SK-MEL-5 (cell line): ENCODE data around the gene PEX11G. TPM values are rescaled to one million over a fixed set of nuclear protein-coding genes. Genes with fewer than 3 reads are reported as not detected.

Source experiments
- DNase-seq: peaks from one replicate; pipeline ENCODE4 v3.0.0-alpha.2; 2016; ENCODE audit warnings: low read depth, low spot score
- in situ Hi-C: cut with HindIII; loops from 2 replicates; pipeline ENCODE4 v1.10.0; 2016; ENCODE audit warnings: low sequenced_read_pairs, high pct_unique_total_duplicates, low pct_unique_long_range_greater_than_20kb
- total RNA-seq: library from RNA; depleted of rRNA; stranded (reverse); fragments of >200 nt; shearing (Covaris generic); gene quantifications from 2 replicates; pipeline ENCODE4 v1.2.3, GENCODE V29; 2014

The PEX11G gene
- total RNA-seq, 1 experiment from 2014 or later, result 1.2 TPM

GRCh38 chr19:7505682-7506384 is 17.0 kb upstream of the PEX11G start:
- in situ Hi-C loops, result no loop called here
- DNase-seq, result no peak

- no peak for DNase-seq
- in situ Hi-C loops, result no loop called here
Observed at GRCh38 chr19:7505288-7505681, 16.4 kb upstream of the PEX11G start.

- in situ Hi-C loops, result no loop called here
- no peak for DNase-seq
Observed at GRCh38 chr19:7504684-7505083, 15.8 kb upstream of the PEX11G start.

- in situ Hi-C loops, result no loop called here
Observed at GRCh38 chr19:7502552-7502951, 13.7 kb upstream of the PEX11G start.

GRCh38 chr19:7500811-7501450 is 12.1 kb upstream of the PEX11G start:
- peak; percentile 62 for DNase-seq

More at GRCh38 chr19:7502552-7502951, 13.7 kb upstream of the PEX11G start:
- DNase-seq, result no peak

DNA sequence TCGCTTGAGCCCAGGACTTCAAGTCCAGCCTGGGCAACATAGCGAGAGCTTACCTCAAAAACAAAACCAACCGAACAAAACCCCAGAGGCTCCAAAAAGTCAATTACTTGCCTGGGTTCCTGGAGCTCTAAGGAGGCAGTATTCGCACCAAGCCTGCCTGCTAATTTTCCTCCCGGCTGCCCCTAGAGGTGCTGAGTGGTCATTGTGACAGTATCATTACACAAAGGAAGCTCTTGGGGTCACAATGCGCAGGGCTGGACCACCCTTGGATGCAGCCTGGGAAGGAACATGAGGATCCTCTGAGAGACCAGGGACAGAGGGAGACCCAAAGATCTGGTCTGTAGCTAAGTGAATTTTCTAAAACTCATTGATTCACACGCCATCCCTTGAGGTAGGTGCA is 8.5 kb upstream of the PEX11G start:
- peak; percentile 35 for DNase-seq
- in situ Hi-C loops, result no loop called here

More at GRCh38 chr19:7500811-7501450, 12.1 kb upstream of the PEX11G start:
- in situ Hi-C loops, result no loop called here

GRCh38 chr19:7494416-7495098 is 5.7 kb upstream of the PEX11G start:
- in situ Hi-C loops, result no loop called here
- DNase-seq, result peak; percentile 25

DNA sequence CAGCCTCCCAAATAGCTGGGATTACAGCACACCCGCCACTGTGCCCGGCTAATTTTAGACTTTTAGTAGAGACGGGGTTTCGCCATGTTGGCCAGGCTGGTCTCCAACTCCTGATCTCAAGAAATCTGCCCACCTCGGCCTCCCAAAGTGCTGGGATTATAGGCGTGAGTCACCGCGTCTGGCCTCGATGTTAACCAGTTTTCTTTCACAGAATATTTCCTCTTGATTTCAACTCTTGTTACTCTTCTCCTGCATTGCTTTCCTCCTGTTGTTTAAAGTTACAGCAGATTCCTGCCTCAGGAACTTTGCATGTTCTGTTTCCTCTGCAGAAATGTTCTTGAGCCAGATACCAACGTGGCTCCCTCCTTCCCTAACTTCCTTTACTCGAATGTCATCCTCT is 3.7 kb upstream of the PEX11G start:
- in situ Hi-C loops, result no loop called here
- no peak for DNase-seq

- no peak for DNase-seq
- in situ Hi-C loops, result no loop called here
Observed at GRCh38 chr19:7492142-7492541, 3.3 kb upstream of the PEX11G start.

DNA sequence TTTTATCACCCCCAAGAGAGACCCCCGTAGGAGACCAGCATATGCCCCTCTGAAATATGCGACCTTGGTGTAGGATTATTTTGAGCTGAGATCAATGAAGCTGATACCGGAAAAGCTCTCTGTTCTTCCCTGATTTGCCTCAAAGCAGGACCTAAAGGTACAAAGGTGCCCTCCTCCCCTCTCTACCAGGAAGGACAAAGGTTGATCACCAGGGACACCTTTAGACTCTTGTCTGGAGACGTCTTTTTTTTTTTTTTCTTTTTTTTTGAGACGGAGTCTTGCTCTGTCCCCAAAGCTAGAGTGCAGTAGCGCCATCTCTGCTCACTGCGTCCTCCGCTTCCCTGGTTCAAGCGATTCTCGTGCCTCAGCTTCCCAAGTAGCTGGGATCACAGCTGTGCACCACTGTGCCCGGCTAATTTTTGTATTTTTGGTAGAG is 792 bp upstream of the PEX11G start:
- in situ Hi-C loops, result no loop called here
- no peak for DNase-seq

GRCh38 chr19:7486923-7487322 is 1.9 kb downstream of the PEX11G start:
- no peak for DNase-seq
- in situ Hi-C loops, result no loop called here

GRCh38 chr19:7483720-7484201 is 5.1 kb downstream of the PEX11G start:
- DNase-seq, result no peak
- in situ Hi-C loops, result no loop called here

- DNase-seq, result no peak
- in situ Hi-C loops, result no loop called here
Observed at GRCh38 chr19:7482584-7483439, 6.0 kb downstream of the PEX11G start.

DNA sequence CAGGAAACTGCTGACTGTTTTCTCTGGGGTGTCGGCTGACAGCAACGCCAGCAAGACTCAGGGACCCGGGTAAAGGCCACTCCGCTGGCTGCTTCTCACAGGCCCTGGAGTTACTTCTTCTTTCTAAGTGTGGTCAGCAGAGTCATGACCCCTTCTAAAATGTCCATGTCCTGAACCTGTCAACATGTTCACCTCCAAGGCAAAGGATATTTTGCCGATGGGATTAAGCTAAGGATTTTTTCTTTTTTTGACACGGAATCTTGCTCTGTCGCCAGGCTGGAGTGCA is 7.9 kb downstream of the PEX11G start:
- no peak for DNase-seq
- in situ Hi-C loops, result no loop called here

DNA sequence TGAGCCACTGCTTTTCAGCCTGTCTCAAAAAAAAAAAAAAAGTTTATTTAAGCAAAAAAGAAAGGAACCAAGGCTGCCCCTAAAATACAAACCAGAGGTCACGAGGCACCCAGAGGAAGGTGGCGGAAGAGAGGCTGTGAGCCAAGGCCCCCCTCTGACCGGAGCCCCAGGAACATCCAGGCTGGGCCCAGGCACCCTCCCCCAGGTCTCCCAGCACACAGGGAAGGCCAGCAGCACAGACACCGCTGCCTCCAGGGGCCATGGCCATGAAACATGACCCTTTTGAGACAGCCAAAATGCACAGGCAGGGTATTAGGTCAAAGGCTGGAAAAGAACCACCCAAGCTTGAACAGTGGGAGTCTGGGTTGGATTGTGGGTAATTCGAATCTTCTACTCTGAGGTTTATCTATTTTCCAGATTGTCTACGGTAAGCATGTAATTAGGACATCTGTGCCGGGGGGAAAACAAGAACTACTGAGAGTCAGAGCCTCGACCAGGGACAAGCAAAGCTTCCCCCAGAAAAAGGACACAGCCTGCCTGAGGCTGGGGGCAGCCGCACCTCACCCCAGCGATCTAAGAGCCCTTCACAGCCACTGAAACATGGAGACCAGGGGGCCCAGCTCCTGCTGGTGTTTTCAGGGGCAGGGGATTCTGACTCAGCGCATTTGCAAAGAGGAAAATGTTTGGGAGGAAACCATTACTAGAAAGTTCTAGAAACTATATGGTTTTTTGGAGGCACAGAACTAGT is 8.4 kb downstream of the PEX11G start:
- DNase-seq, result no peak
- in situ Hi-C loops, result no loop called here

DNA sequence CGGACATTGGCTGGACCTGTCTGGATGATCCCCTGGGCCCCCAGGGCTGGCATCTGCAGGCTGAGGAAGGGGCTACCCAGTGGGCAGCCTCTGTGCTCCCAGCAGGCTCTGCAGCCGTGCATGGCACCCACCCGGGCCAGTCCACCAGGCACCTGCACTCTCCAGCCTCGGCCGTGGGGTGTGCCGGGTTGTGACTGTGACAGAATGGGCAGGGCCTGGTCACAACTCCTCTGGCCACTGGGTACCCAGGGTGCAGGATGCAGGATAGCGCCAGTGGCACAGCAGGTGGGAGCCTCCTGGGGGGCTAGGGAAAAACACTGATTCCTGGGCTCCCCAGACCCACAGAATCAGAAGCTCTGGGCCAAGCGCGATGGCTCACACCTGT is 10.0 kb downstream of the PEX11G start:
- DNase-seq, result no peak
- in situ Hi-C loops, result no loop called here

DNA sequence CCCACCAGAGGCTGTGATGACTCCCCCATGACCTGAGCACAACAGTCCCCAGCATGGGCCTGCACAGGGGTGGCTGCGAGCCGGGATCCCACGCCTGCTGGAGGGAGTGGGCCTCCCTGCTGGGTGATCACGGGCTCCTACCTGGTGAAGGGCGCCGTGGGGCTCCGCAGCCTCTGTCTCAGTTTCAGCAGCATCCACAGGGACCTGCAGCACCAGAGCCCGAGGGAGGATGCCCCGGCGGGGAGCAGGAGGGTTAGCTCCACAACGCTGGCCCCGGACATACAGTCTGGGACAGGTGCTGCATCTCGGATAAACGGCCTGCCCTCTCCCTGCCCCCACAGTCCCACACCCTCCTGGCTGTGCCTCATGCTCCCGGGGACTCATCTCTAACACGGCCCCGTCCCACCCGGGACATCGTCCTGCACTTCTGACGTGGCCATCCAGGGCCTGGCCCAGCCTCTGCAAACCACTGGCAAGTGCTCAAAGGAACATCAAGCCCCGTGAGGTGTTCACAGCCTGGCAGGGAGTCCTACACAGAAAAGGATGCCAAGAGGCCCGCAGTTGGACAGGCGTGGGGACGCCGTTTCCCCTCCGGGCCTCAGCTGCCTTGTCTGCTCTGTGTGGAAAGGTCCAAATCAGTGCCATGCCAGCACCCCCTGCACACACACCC is 10.5 kb downstream of the PEX11G start:
- DNase-seq, result no peak

More for the DNA sequence above, 10.5 kb downstream of the PEX11G start:
- in situ Hi-C loops, result no loop called here
